Cardiac fibroblast (primary cell): ENCODE data around the gene OR10A3.

Source experiments
- DNase-seq, 2 donors: peaks; one replicate each; pipeline versions ENCODE4 v3.0.0 to v3.0.0-alpha.2; 2010; ENCODE audit warnings: low read depth in 2 of 2
- H3K4me3 ChIP-seq, 2 donors: replicated peaks in 1 of 2; 1 replicate in 1 of 2; 2 replicates in 1 of 2; pipeline ENCODE4 v1.5.1; 2011; ENCODE audit warnings: low read depth in 2 of 2, low read length in 2 of 2, mild to moderate bottlenecking in 2 of 2, moderate library complexity in 1 of 2
- CTCF ChIP-seq: IDR thresholded peaks from one replicate; pipeline ENCODE4 v1.5.1; 2011; ENCODE audit warnings: low read depth, mild to moderate bottlenecking, low read length, inconsistent platforms

OR10A3 gene

GRCh38 chr11:7896009-7896785, 45.3 kb downstream of the OR10A3 start:
- TF ChIP-seq CTCF, result no peak
- no peak overlapping the region for H3K4me3 ChIP-seq
- no peak for DNase-seq

DNA sequence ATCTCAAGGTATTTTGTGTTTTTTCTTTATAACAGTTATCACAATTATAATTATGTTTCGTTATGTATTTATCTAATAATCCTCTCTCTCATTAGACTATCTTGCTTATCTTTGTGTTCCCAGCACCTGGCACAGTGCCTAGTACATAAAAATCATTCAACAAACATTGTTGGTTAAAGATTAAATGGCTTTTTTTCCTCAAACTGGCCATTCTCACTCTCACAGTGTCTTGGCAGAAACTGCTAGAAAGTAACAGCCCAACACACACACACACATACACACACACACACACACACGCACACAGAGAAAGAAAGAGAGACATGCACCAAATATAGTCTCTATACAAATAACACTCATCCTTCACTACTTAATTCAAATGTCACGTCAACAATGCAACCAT, 47.3 kb downstream of the OR10A3 start:
- no peak overlapping the region for H3K4me3 ChIP-seq
- DNase-seq, result no peak
- TF ChIP-seq CTCF, result no peak

DNA sequence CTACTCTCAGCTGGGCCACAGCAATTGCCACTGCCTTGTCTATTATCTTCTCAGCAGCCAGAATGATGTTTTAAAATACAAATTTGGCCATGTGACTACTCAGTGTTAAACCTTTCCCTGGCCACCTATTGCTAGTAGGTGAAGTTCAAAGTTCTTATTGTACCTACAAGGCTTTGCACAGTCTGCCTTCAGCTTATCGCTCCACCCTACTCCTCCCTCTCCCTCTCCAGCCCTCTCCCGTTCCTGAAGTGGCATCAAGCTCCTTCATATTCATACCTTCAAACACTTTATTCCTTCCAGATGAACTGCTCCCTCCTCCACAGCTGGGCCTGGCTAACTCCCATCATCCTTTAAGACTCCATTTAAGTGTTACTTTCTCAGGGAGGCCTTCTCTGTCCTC, 47.7 kb downstream of the OR10A3 start:
- DNase-seq, result no peak
- H3K4me3 ChIP-seq, result no peak overlapping the region
- TF ChIP-seq CTCF, result no peak

DNA sequence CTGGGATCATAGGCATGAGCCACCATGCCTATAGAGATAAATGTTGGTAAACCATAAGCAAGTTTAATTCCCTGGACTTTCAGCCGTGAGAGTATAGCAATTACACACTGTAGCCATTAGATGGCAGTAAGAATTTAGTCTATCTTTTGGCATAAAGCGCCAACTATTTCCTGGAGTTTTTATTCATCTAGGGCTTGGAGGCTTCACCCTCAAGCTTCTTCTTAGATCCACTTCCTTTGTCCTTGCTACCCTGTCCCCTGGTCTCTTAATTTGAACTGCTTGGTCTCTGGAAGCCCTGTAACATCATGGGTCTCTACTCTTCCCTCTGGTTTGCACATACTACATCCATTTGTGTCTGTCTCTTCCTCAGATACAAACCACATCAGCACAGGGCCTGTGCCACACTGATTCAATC, 48.7 kb downstream of the OR10A3 start:
- no peak overlapping the region for H3K4me3 ChIP-seq
- peak; percentile 66 for TF ChIP-seq CTCF
- DNase-seq, result peak; percentile 79 to 82

GRCh38 chr11:7892059-7892699, 49.3 kb downstream of the OR10A3 start:
- peak; percentile 75 to 85 for DNase-seq
- no peak overlapping the region for H3K4me3 ChIP-seq
- TF ChIP-seq CTCF, result no peak

- no peak overlapping the region for H3K4me3 ChIP-seq
- no peak for TF ChIP-seq CTCF
- DNase-seq, result no peak
Measured at GRCh38 chr11:7890417-7891172, 50.9 kb downstream of the OR10A3 start.
